NB4 (cell line): Measurements from ENCODE around the gene TCF7L2.

Experiments used
- CTCF ChIP-seq: IDR thresholded peaks from one replicate; pipeline ENCODE4 v1.5.1; 2012; ENCODE audit warnings: low read depth, low read length
- POLR2A ChIP-seq: IDR thresholded peaks from 2 replicates; pipeline ENCODE4 v1.6.1; 2011; ENCODE audit warnings: mild to moderate bottlenecking; ENCODE audit not compliant: insufficient read length; ENCODE audit errors: extremely low read depth

- TF ChIP-seq CTCF, result no peak
- TF ChIP-seq POLR2A, result no peak
Measured at GRCh38 chr10:113159563-113159962, 209.5 kb downstream of the TCF7L2 start.
